HG03575 (cell line): ENCODE measurements around the gene ZBTB16.

ENCODE experiments used
- ATAC-seq: cut with Tn5 transposase; IDR thresholded peaks from one replicate; pipeline ENCODE4 v1.9.1; 2021; ENCODE audit not compliant: unreplicated experiment, insufficient number of reproducible peaks, low FRiP score; ENCODE audit errors: extremely low read depth

The ZBTB16 gene

GRCh38 chr11:114257621-114258558 is 198.4 kb downstream of the ZBTB16 start:
- no peak for ATAC-seq

- no peak for ATAC-seq
Measured at GRCh38 chr11:114258696-114259095, 199.2 kb downstream of the ZBTB16 start.

- ATAC-seq = no peak
Measured at GRCh38 chr11:114259124-114259526, 199.6 kb downstream of the ZBTB16 start.

- no peak for ATAC-seq
Measured at GRCh38 chr11:114259551-114259983, 200.1 kb downstream of the ZBTB16 start.

GRCh38 chr11:114260077-114260476 is 200.6 kb downstream of the ZBTB16 start:
- no peak for ATAC-seq

- ATAC-seq = no peak
Measured at GRCh38 chr11:114260483-114260882, 201.0 kb downstream of the ZBTB16 start.

- ATAC-seq = no peak
Measured at GRCh38 chr11:114261791-114262190, 202.3 kb downstream of the ZBTB16 start.

- ATAC-seq = no peak
Measured at GRCh38 chr11:114262681-114263512, 203.4 kb downstream of the ZBTB16 start.

GRCh38 chr11:114263513-114264170 is 204.1 kb downstream of the ZBTB16 start:
- ATAC-seq = no peak

- ATAC-seq = no peak
Measured at GRCh38 chr11:114264381-114264780, 204.9 kb downstream of the ZBTB16 start.

GRCh38 chr11:114265122-114265878 is 205.8 kb downstream of the ZBTB16 start:
- ATAC-seq = no peak

- ATAC-seq = no peak
Measured at GRCh38 chr11:114269498-114269897, 210.0 kb downstream of the ZBTB16 start.

GRCh38 chr11:114270531-114271270 is 211.2 kb downstream of the ZBTB16 start:
- ATAC-seq = no peak

- no peak for ATAC-seq
Measured at GRCh38 chr11:114271316-114271715, 211.8 kb downstream of the ZBTB16 start.

- no peak for ATAC-seq
Measured at GRCh38 chr11:114272311-114272710, 212.8 kb downstream of the ZBTB16 start.

GRCh38 chr11:114273071-114273470 is 213.6 kb downstream of the ZBTB16 start:
- ATAC-seq = no peak

- ATAC-seq = no peak
Measured at GRCh38 chr11:114273890-114274635, 214.6 kb downstream of the ZBTB16 start.
